Common myeloid progenitor, CD34-positive (primary cell): ENCODE data around the gene ADAM23.

Experiments
- CTCF ChIA-PET: fragments of 350-600 bp; sonication (Branson Sonifier 250); formaldehyde crosslinking; loops from one replicate; lab custom pipeline; 2021; ENCODE audit warnings: antibody characterized with exemption; lab: Charles Lee
- POLR2A ChIA-PET: fragments of 350-600 bp; sonication (Branson Sonifier 250); formaldehyde crosslinking; loops from one replicate; lab custom pipeline; 2021; ENCODE audit warnings: antibody characterized with exemption; lab: Charles Lee
- DNase-seq, 3 donors: peaks; one replicate each; pipeline versions ENCODE4 v3.0.0 to v3.0.0-alpha.2; 2013
- H3K27ac ChIP-seq, 2 experiments: 1 replicate in 1 of 2; 2 replicates in 1 of 2; pipeline ENCODE4 v1.7.0; 2013; ENCODE audit warnings: inconsistent platforms in 2 of 2, low read length in 2 of 2, mild to moderate bottlenecking in 2 of 2, low read depth in 1 of 2, moderate library complexity in 1 of 2; ENCODE audit not compliant: severe bottlenecking in 2 of 2, insufficient read depth in 1 of 2, poor library complexity in 1 of 2
- H3K27me3 ChIP-seq, 5 experiments: replicated peaks in 2 of 5; 1 replicate in 3 of 5; 2 replicates in 2 of 5; pipeline versions ENCODE4 v1.6.1 to v1.7.0; 2013; ENCODE audit warnings: low read length in 4 of 5, mild to moderate bottlenecking in 2 of 5, moderate library complexity in 2 of 5, inconsistent platforms in 1 of 5; ENCODE audit not compliant: insufficient read depth in 5 of 5, control insufficient read depth in 4 of 5
- H3K36me3 ChIP-seq, 4 experiments: 1 replicate in 2 of 4; 2 replicates in 2 of 4; pipeline versions ENCODE4 v1.6.1 to v1.7.0; 2013; ENCODE audit warnings: low read length in 3 of 4, control low read depth in 1 of 4, mild to moderate bottlenecking in 1 of 4; ENCODE audit not compliant: control insufficient read depth in 4 of 4, insufficient read depth in 4 of 4
- H3K4me1 ChIP-seq, 4 experiments: 1 replicate in 3 of 4; 2 replicates in 1 of 4; pipeline versions ENCODE4 v1.6.1 to v1.7.1; 2013; ENCODE audit warnings: low read length in 3 of 4, mild to moderate bottlenecking in 3 of 4, control low read depth in 1 of 4, inconsistent platforms in 1 of 4, moderate library complexity in 1 of 4; ENCODE audit not compliant: control insufficient read depth in 4 of 4, insufficient read depth in 4 of 4; ENCODE audit errors: control extremely low read depth in 1 of 4
- H3K4me3 ChIP-seq, 7 experiments: 1 replicate in 4 of 7; 2 replicates in 3 of 7; pipeline versions ENCODE4 v1.5.1 to v1.7.0; 2013; ENCODE audit warnings: mild to moderate bottlenecking in 7 of 7, low read length in 6 of 7, moderate library complexity in 6 of 7, inconsistent platforms in 2 of 7, low read depth in 2 of 7, control low read depth in 1 of 7; ENCODE audit not compliant: insufficient read depth in 4 of 7, control insufficient read depth in 1 of 7; ENCODE audit errors: extremely low read depth in 1 of 7
- H3K9me3 ChIP-seq, 5 experiments: 1 replicate in 4 of 5; 2 replicates in 1 of 5; pipeline versions ENCODE4 v1.6.1 to v1.7.1; 2013; ENCODE audit warnings: low read length in 4 of 5, mild to moderate bottlenecking in 2 of 5, inconsistent platforms in 1 of 5, low read depth in 1 of 5, moderate library complexity in 1 of 5; ENCODE audit not compliant: control insufficient read depth in 4 of 5, insufficient read depth in 2 of 5; ENCODE audit errors: control extremely low read depth in 1 of 5
- WGBS: methylation state at CpG from one replicate; pipeline ENCODE4 v1.1.5; 2013; ENCODE audit not compliant: insufficient coverage; 5-methylcytosine and 5-hydroxymethylcytosine counted together

The ADAM23 gene

GRCh38 chr2:206488053-206488452 is 44.7 kb downstream of the ADAM23 start:
- ChIA-PET CTCF (interaction anchor here (1.1 kb wide), 1 partner anchor 16 kb away, joined by 4 read pairs; no protein-coding TSS in a partner anchor), POLR2A (no interaction called here)
- Histone ChIP-seq H3K36me3 (no peaks in the 10 kb centered on the region), H3K4me3 (no peak overlapping the region), H3K4me1 (no peaks in the 10 kb centered on the region), H3K9me3 (peaks cover 0 to 7% (median 3%) of the 10 kb centered on the region in 5 experiments), H3K27ac (no peak overlapping the region), H3K27me3 (peaks cover 0 to 2% (median 0%) of the 10 kb centered on the region in 5 experiments)
- 100% methylated on average over 3 of the region's 7 CpGs for WGBS
- no peak for DNase-seq

- Histone ChIP-seq H3K4me1 (no peaks in the 10 kb centered on the region), H3K27ac (no peak overlapping the region), H3K4me3 (no peak overlapping the region), H3K36me3 (no peaks in the 10 kb centered on the region), H3K27me3 (peaks cover 0 to 2% (median 0%) of the 10 kb centered on the region in 5 experiments), H3K9me3 (peaks cover 0 to 7% (median 3%) of the 10 kb centered on the region in 5 experiments)
- WGBS: 100% methylated on average over 1 of the region's 1 CpG
- ChIA-PET POLR2A (interaction anchor here (0.8 kb wide), 1 partner anchor 32 kb away, joined by 3 read pairs; no protein-coding TSS in a partner anchor), CTCF (interaction anchor here (1.1 kb wide), 1 partner anchor 16 kb away, joined by 4 read pairs; no protein-coding TSS in a partner anchor)
- DNase-seq: no peak
Measured at GRCh38 chr2:206488623-206489022, 45.3 kb downstream of the ADAM23 start.

GRCh38 chr2:206494061-206494460 is 50.7 kb downstream of the ADAM23 start:
- Histone ChIP-seq H3K4me3 (no peak overlapping the region), H3K36me3 (no peaks in the 10 kb centered on the region), H3K9me3 (peaks cover 0 to 4% (median 0%) of the 10 kb centered on the region in 5 experiments), H3K4me1 (no peaks in the 10 kb centered on the region), H3K27ac (no peak overlapping the region), H3K27me3 (no peaks in the 10 kb centered on the region)
- ChIA-PET POLR2A (no interaction called here), CTCF (no interaction called here)
- WGBS: no CpG with 5 or more reads among the region's 1 CpG
- DNase-seq: no peak

GRCh38 chr2:206502729-206503128 is 59.4 kb downstream of the ADAM23 start:
- Histone ChIP-seq H3K4me1 (no peaks in the 10 kb centered on the region), H3K9me3 (peaks cover 0 to 2% (median 0%) of the 10 kb centered on the region in 5 experiments), H3K27ac (no peak overlapping the region), H3K36me3 (no peaks in the 10 kb centered on the region), H3K27me3 (no peaks in the 10 kb centered on the region), H3K4me3 (no peak overlapping the region)
- ChIA-PET POLR2A (no interaction called here), CTCF (interaction anchor here (1.0 kb wide), 1 partner anchor 56 kb away, joined by 3 read pairs; no protein-coding TSS in a partner anchor)
- no peak for DNase-seq
- WGBS: 100% methylated on average over 1 of the region's 4 CpGs

- no peaks in the 10 kb centered on the region for H3K4me1 ChIP-seq
- no peak overlapping the region for H3K4me3 ChIP-seq
- no peak overlapping the region for H3K27ac ChIP-seq
- peaks cover 0 to 2% (median 0%) of the 10 kb centered on the region in 5 experiments for H3K9me3 ChIP-seq
- H3K36me3 ChIP-seq: no peaks in the 10 kb centered on the region
- ChIA-PET POLR2A (no interaction called here), CTCF (interaction anchor here (0.6 kb wide), 1 partner anchor 39 kb away, joined by 3 read pairs; no protein-coding TSS in a partner anchor)
- no CpG with 5 or more reads among the region's 2 CpGs for WGBS
- no peak for DNase-seq
- no peaks in the 10 kb centered on the region for H3K27me3 ChIP-seq
Measured at GRCh38 chr2:206511283-206511682, 68.0 kb downstream of the ADAM23 start.

GRCh38 chr2:206512999-206513398 is 69.7 kb downstream of the ADAM23 start:
- no peak overlapping the region for H3K27ac ChIP-seq
- no peaks in the 10 kb centered on the region for H3K27me3 ChIP-seq
- CTCF ChIA-PET: no interaction called here
- H3K9me3 ChIP-seq: no peaks in the 10 kb centered on the region
- no peaks in the 10 kb centered on the region for H3K4me1 ChIP-seq
- H3K36me3 ChIP-seq: no peaks in the 10 kb centered on the region
- H3K4me3 ChIP-seq: no peak overlapping the region
- WGBS: no CpG with 5 or more reads among the region's 1 CpG
- POLR2A ChIA-PET: no interaction called here
- no peak for DNase-seq

DNA sequence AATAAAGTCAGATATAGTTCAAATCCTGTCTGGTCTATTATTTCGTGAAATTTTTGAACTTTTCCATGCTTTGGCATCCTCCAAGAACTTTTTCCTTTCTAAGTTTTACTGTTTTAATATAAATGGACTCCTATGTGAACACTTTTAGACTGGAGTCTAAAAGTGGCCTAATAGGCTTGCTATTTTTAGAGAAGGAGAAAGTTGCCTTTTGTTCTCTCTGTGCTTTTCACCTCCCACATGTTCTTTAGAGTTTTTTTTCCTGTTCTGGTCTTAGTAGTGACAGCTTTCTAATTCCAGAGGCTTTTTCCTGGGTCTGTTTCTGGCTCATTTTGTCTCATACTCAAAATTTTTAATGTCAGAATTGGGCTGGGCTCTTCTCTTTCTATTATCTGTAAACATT is 72.2 kb downstream of the ADAM23 start:
- no CpG with 5 or more reads among the region's 1 CpG for WGBS
- Histone ChIP-seq H3K4me3 (no peak overlapping the region), H3K4me1 (peaks cover 0 to 2% (median 0%) of the 10 kb centered on the region in 4 experiments), H3K27me3 (no peaks in the 10 kb centered on the region), H3K27ac (no peak overlapping the region), H3K36me3 (no peaks in the 10 kb centered on the region), H3K9me3 (no peaks in the 10 kb centered on the region)
- ChIA-PET CTCF (interaction anchor here (0.7 kb wide), 1 partner anchor 64 kb away, joined by 3 read pairs; no protein-coding TSS in a partner anchor), POLR2A (no interaction called here)
- DNase-seq: no peak
